Measurements from ENCODE around the gene SLC16A2.

DNA sequence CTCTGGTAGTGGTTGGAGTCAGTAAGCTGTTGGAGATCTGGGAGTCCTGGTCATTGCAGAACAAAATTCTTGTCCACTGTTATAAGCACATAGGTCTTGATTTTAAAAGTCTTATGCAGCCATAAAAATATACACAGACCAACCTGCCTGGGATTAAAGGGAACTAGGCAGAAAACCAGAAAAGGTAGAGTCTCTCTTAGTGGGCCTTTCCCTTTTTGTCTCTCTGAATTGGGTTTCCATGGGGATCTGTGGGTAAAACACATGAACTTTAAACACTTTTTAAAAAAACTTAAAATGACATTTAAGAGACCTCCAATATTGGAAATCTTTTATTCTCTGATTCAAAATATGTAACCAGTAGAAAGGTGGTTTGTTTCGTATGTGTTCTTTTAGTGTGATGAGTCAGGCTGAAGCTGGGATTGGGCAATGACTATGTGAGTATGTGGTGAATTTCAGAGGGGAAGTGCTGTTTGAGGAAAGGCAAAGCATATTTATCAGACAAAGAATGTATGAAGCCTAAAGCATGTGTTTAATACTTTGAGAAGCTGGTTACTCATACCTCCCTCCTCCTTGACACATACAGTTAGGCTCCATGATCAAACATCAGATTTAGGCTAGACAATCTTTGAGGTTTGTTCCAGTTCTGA lies 29.6 kb downstream of the SLC16A2 start:
- TF ChIP-seq CTCF (IDR thresholded peaks at IDR 0.05; ENCODE audit: insufficient read depth, low read length, poor library complexity, severe bottlenecking) (no peak), EZH2phosphoT487 (conservative IDR thresholded peaks at IDR 0.05; ENCODE audit: low read length) (no peak)
